WERI-Rb-1 (cell line): ENCODE measurements around the gene AP3S2.

Experiments used
- DNase-seq: peaks from one replicate; pipeline ENCODE4 v3.0.0-alpha.2; 2020
- H3K27ac ChIP-seq: fragments of 250-450 bp; sonication (Bioruptor Pico); 2 replicates; pipeline ENCODE4 v1.5.1; 2020; ENCODE audit warnings: mild to moderate bottlenecking, moderate library complexity
- H3K27me3 ChIP-seq: fragments of 250-450 bp; sonication (Bioruptor Pico); 2 replicates; pipeline ENCODE4 v1.5.1; 2021; ENCODE audit warnings: mild to moderate bottlenecking, low read depth, moderate library complexity; ENCODE audit not compliant: insufficient read depth, severe bottlenecking
- H3K36me3 ChIP-seq: fragments of 250-450 bp; sonication (Bioruptor Pico); 2 replicates; pipeline ENCODE4 v1.5.1; 2020; ENCODE audit warnings: mild to moderate bottlenecking, moderate library complexity
- H3K4me3 ChIP-seq: 2 replicates; pipeline ENCODE4 v1.5.1; 2011; ENCODE audit warnings: low read depth, mild to moderate bottlenecking, control low read depth, low read length
- H3K9me3 ChIP-seq: fragments of 250-450 bp; sonication (Bioruptor Pico); 2 replicates; pipeline ENCODE4 v1.5.1; 2021; ENCODE audit warnings: mild to moderate bottlenecking, moderate library complexity; ENCODE audit not compliant: severe bottlenecking
- CTCF ChIP-seq: IDR thresholded peaks from 2 replicates; pipeline ENCODE4 v1.5.1; 2011; ENCODE audit warnings: low read depth, mild to moderate bottlenecking, control low read depth, inconsistent platforms, low read length

The AP3S2 gene

GRCh38 chr15:89822951-89823711 is 70.7 kb downstream of the AP3S2 start:
- Histone ChIP-seq H3K4me3 (no peak overlapping the region), H3K9me3 (no peaks in the 10 kb centered on the region), H3K27me3 (no peaks in the 10 kb centered on the region), H3K36me3 (no peaks in the 10 kb centered on the region), H3K27ac (no peak overlapping the region)
- DNase-seq = no peak
- no peak for TF ChIP-seq CTCF

- TF ChIP-seq CTCF = no peak
- no peak overlapping the region for H3K27ac ChIP-seq
- no peaks in the 10 kb centered on the region for H3K27me3 ChIP-seq
- no peaks in the 10 kb centered on the region for H3K9me3 ChIP-seq
- no peak overlapping the region for H3K4me3 ChIP-seq
- no peaks in the 10 kb centered on the region for H3K36me3 ChIP-seq
- no peak for DNase-seq
Measured at GRCh38 chr15:89822611-89822950, 71.2 kb downstream of the AP3S2 start.

- H3K27me3 ChIP-seq = no peaks in the 10 kb centered on the region
- no peak for TF ChIP-seq CTCF
- H3K4me3 ChIP-seq = no peak overlapping the region
- H3K36me3 ChIP-seq = no peaks in the 10 kb centered on the region
- H3K9me3 ChIP-seq = no peaks in the 10 kb centered on the region
- DNase-seq = no peak
- no peak overlapping the region for H3K27ac ChIP-seq
Measured at GRCh38 chr15:89822026-89822425, 71.8 kb downstream of the AP3S2 start.

- H3K36me3 ChIP-seq = no peaks in the 10 kb centered on the region
- no peak for DNase-seq
- H3K27ac ChIP-seq = no peak overlapping the region
- no peak overlapping the region for H3K4me3 ChIP-seq
- H3K27me3 ChIP-seq = no peaks in the 10 kb centered on the region
- no peak for TF ChIP-seq CTCF
- peaks cover 4% of the 10 kb centered on the region for H3K9me3 ChIP-seq
Measured at GRCh38 chr15:89820666-89821611, 72.9 kb downstream of the AP3S2 start.

- no peak overlapping the region for H3K27ac ChIP-seq
- no peak for DNase-seq
Measured at GRCh38 chr15:89818287-89818686, 75.5 kb downstream of the AP3S2 start.

More at GRCh38 chr15:89818287-89818686, 75.5 kb downstream of the AP3S2 start:
- Histone ChIP-seq H3K27me3 (no peaks in the 10 kb centered on the region), H3K36me3 (no peaks in the 10 kb centered on the region), H3K9me3 (peaks cover 15% of the 10 kb centered on the region), H3K4me3 (no peak overlapping the region)
- TF ChIP-seq CTCF = no peak
